SJCRH30 (cell line): ENCODE data around the gene RESF1. TPM values are rescaled to one million over a fixed set of nuclear protein-coding genes. Genes with fewer than 3 reads are reported as not detected.

Source experiments
- DNase-seq, 2 experiments: peaks; one replicate each; pipeline ENCODE4 v3.0.0-alpha.2; 2015 to 2020
- H3K27ac ChIP-seq: fragments of 250-450 bp; sonication (Bioruptor Pico); 2 replicates; pipeline ENCODE4 v1.5.1; 2020; ENCODE audit warnings: mild to moderate bottlenecking, moderate library complexity
- H3K27me3 ChIP-seq: fragments of 250-450 bp; sonication (Bioruptor Pico); 2 replicates; pipeline ENCODE4 v1.5.1; 2020; ENCODE audit warnings: mild to moderate bottlenecking, moderate library complexity
- H3K36me3 ChIP-seq: fragments of 250-450 bp; sonication (Bioruptor Pico); 2 replicates; pipeline ENCODE4 v1.5.1; 2020; ENCODE audit warnings: mild to moderate bottlenecking, moderate library complexity
- H3K4me1 ChIP-seq: fragments of 250-450 bp; sonication (Bioruptor Pico); 2 replicates; pipeline ENCODE4 v1.5.1; 2020; ENCODE audit warnings: mild to moderate bottlenecking, moderate library complexity
- H3K4me3 ChIP-seq: fragments of 250-450 bp; sonication (Bioruptor Pico); 2 replicates; pipeline ENCODE4 v1.5.1; 2020; ENCODE audit warnings: mild to moderate bottlenecking, moderate library complexity
- H3K9me3 ChIP-seq: fragments of 250-450 bp; sonication (Bioruptor Pico); replicated peaks from 2 replicates; pipeline ENCODE4 v1.5.1; 2020; ENCODE audit warnings: mild to moderate bottlenecking, moderate library complexity
- total RNA-seq: library from RNA; depleted of rRNA; stranded (reverse); fragments of >200 nt; shearing (Covaris generic); gene quantifications from 2 replicates; pipeline ENCODE4 v1.2.3, GENCODE V29; 2014

RESF1 gene
- total RNA-seq, 1 experiment from 2014 or later: 38.3 TPM

DNA sequence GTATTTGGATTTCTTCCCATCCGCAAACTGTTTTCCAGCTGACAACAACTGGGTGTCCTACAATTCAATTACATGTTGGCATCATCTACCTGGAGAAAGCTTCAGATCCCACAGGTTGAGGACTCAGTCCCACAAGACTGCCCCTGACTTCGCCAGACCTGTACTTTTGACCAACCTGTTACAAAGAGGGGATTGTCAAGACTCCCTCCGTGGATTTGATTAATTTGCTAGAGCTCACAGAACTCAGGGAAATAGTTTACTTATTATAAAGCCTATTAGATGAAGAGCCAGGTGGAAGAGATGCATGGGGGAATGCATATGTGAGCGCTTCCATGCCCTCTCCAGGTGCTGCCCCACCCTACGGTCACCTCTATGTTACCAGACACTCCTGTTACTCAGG, 14.6 kb downstream of the RESF1 start:
- no peaks in the 10 kb centered on the region for H3K27me3 ChIP-seq
- peaks cover 3% of the 10 kb centered on the region; the same call in 1 of the 2 replicates for H3K9me3 ChIP-seq
- H3K4me3 ChIP-seq: no peak overlapping the region
- H3K36me3 ChIP-seq: peaks cover 33% of the 10 kb centered on the region
- H3K27ac ChIP-seq: no peak overlapping the region
- DNase-seq: no peak
- no peaks in the 10 kb centered on the region for H3K4me1 ChIP-seq

- Histone ChIP-seq H3K36me3 (peaks cover 32% of the 10 kb centered on the region), H3K9me3 (peaks cover 3% of the 10 kb centered on the region; the same call in 1 of the 2 replicates)
These were observed 15.5 kb downstream of the RESF1 start for GRCh38 chr12:31974673-31975072.

GRCh38 chr12:31984806-31985591, 25.8 kb downstream of the RESF1 start:
- no peaks in the 10 kb centered on the region for H3K4me1 ChIP-seq
- H3K36me3 ChIP-seq: peaks cover 35% of the 10 kb centered on the region
- no peaks in the 10 kb centered on the region for H3K9me3 ChIP-seq
- H3K4me3 ChIP-seq: no peak overlapping the region
- no peak overlapping the region for H3K27ac ChIP-seq
- no peaks in the 10 kb centered on the region for H3K27me3 ChIP-seq
- no peak for DNase-seq

More at GRCh38 chr12:31974673-31975072, 15.5 kb downstream of the RESF1 start:
- no peaks in the 10 kb centered on the region for H3K4me1 ChIP-seq
- no peak overlapping the region for H3K27ac ChIP-seq
- H3K27me3 ChIP-seq: no peaks in the 10 kb centered on the region
- no peak for DNase-seq
- H3K4me3 ChIP-seq: no peak overlapping the region

GRCh38 chr12:31985832-31986231, 26.6 kb downstream of the RESF1 start:
- DNase-seq: no peak
- no peak overlapping the region for H3K4me3 ChIP-seq
- H3K36me3 ChIP-seq: peaks cover 28% of the 10 kb centered on the region
- no peaks in the 10 kb centered on the region for H3K27me3 ChIP-seq
- no peaks in the 10 kb centered on the region for H3K4me1 ChIP-seq
- H3K27ac ChIP-seq: no peak overlapping the region
- no peaks in the 10 kb centered on the region for H3K9me3 ChIP-seq

DNA sequence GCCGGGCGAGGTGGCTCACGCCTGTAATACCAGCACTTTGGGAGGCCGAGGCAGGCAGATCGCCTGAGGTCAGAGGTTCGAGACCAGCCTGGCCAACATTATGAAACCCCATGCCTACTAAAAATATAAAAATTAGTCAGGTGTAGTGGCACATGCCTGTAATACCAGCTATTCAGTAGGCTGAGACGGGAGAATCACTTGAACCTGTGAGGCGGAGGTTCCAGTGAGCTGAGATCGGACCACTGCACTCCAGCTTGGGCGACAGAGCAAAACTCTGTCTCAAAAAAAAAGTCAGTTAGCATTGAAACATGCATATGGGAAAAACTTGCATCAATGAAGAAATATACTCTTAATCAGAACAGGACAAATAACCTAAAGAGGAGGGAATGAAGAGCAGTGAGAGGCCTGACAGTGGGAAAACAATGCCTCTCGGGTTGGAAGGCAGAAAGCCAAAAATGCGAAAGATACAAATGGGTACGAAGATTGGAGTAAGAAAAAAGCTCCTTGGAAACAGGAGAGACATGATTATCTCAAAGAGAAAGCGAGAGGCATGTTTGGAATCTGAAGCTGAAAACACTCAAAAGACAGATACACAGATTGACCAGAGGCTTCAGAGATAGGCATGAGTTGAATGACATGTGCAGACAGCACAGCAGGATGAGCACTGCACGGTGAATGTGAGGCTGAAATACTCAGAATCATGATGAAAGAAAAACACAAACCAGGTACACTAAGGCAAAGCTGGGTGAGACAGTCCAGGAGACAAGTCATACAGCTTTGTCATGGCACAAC, 30.6 kb downstream of the RESF1 start:
- DNase-seq: no peak
- Histone ChIP-seq H3K4me1 (no peaks in the 10 kb centered on the region), H3K9me3 (no peaks in the 10 kb centered on the region), H3K4me3 (no peak overlapping the region), H3K36me3 (peaks cover 2% of the 10 kb centered on the region; the same call in 1 of the 2 replicates), H3K27me3 (no peaks in the 10 kb centered on the region), H3K27ac (no peak overlapping the region)

DNA sequence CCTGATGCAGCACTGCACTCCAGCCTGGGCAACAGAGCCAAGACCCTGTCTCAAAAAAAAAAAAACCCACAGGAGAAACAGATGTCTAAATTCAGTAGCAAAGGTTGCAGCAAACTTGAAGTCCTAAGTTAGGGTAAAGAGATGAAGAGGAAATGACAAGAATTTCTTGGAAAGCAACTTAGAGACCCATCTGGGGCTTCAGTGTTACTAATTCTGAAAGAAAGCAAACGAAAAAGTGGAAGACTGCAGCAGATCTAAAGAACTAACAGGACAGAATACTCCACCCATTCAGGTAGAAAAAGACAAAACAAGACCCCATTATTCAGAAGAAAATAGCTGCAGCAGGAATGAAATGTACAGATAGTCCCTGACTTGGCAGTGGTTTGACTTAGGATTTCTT, 31.9 kb downstream of the RESF1 start:
- Histone ChIP-seq H3K27ac (no peak overlapping the region), H3K4me1 (no peaks in the 10 kb centered on the region), H3K4me3 (no peak overlapping the region), H3K36me3 (peaks cover 2% of the 10 kb centered on the region; the same call in 1 of the 2 replicates), H3K27me3 (no peaks in the 10 kb centered on the region), H3K9me3 (no peaks in the 10 kb centered on the region)
- no peak for DNase-seq

GRCh38 chr12:31991815-31992214, 32.6 kb downstream of the RESF1 start:
- H3K9me3 ChIP-seq: no peaks in the 10 kb centered on the region
- H3K4me3 ChIP-seq: no peak overlapping the region
- no peak for DNase-seq
- no peaks in the 10 kb centered on the region for H3K27me3 ChIP-seq
- H3K4me1 ChIP-seq: no peaks in the 10 kb centered on the region
- no peak overlapping the region for H3K27ac ChIP-seq
- H3K36me3 ChIP-seq: peaks cover 2% of the 10 kb centered on the region; the same call in 1 of the 2 replicates

DNA sequence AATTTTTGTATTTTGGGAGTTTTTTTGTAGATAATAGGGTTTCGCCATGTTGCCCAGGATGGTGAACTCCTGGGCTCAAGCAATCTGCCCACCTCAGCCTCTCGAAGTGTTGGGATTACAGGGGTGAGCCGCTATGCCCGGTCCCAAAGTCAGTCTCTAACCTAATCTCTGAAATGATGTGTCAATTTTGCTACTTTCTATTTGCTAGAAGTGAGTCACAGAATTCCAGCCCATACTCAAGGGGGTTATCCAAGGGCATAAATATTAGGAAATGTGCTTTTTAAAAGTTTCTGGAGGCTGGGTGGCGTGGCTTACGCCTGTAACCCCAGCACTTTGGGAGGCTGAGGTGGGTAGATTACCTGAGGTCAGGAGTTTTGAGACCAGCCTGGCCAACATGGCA, 40.5 kb downstream of the RESF1 start:
- DNase-seq: no peak
- Histone ChIP-seq H3K36me3 (peaks cover 16% of the 10 kb centered on the region), H3K27ac (no peak overlapping the region)

GRCh38 chr12:32000373-32001005, 41.3 kb downstream of the RESF1 start:
- H3K27me3 ChIP-seq: no peaks in the 10 kb centered on the region
- H3K9me3 ChIP-seq: no peaks in the 10 kb centered on the region
- H3K27ac ChIP-seq: no peak overlapping the region
- peaks cover 16% of the 10 kb centered on the region for H3K36me3 ChIP-seq
- no peak overlapping the region for H3K4me3 ChIP-seq
- DNase-seq: no peak
- no peaks in the 10 kb centered on the region for H3K4me1 ChIP-seq

More for the DNA sequence above, 40.5 kb downstream of the RESF1 start:
- Histone ChIP-seq H3K4me1 (no peaks in the 10 kb centered on the region), H3K9me3 (no peaks in the 10 kb centered on the region), H3K27me3 (no peaks in the 10 kb centered on the region), H3K4me3 (no peak overlapping the region)

DNA sequence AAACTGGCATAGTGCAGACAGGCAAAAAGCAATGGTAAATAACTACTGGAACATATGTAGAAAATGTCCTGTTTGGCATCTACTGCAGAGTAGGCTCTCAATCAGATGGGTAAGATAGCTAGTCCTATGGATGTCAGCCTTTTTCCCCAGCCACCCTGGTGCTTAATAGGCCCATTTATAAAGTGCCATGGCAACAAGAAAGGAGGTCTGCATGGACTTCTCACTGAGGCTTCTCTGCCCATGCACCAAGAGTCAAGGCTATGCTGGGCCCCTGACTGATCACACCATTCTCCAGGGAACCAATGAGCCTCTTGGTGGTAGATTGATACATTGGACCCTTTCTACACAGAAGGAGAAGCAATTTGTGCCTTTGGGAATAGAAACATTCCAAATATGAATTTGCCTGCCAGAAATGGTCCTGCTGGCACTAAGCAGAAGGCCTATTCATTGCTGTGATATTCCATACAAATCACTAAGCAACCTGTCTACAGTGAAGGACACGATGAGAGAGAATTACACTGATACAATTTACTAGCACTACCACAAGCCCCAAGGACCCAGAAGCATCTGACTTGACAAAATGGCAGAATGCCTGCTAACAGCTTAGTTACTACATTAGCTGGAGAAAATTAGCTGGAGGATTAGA, 43.8 kb downstream of the RESF1 start:
- Histone ChIP-seq H3K36me3 (peaks cover 4% of the 10 kb centered on the region), H3K4me3 (no peak overlapping the region), H3K27me3 (no peaks in the 10 kb centered on the region), H3K4me1 (no peaks in the 10 kb centered on the region), H3K9me3 (no peaks in the 10 kb centered on the region), H3K27ac (no peak overlapping the region)
- no peak for DNase-seq

DNA sequence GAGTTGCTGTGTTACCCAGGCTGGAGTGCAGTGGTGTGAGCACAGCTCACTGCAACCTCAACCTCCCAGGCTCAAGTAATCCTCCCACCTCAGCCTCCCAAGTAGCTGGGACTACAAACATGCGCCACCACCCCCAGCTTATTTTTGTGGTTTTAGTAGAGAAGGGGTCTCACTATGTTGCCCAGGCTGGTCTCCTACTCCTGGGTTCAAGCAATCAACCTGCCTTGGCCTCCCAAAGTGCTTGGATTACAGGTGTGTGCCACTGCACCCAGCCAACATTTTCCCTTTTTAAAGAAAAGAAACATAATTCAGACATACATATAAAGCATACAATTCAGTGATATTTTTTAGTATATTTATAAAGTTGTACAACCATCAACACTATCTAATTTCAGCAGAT, 44.4 kb downstream of the RESF1 start:
- Histone ChIP-seq H3K27ac (no peak overlapping the region), H3K27me3 (no peaks in the 10 kb centered on the region), H3K4me1 (no peaks in the 10 kb centered on the region), H3K4me3 (no peak overlapping the region), H3K36me3 (no peaks in the 10 kb centered on the region; the same call in 1 of the 2 replicates), H3K9me3 (no peaks in the 10 kb centered on the region)
- no peak for DNase-seq

- Histone ChIP-seq H3K9me3 (no peaks in the 10 kb centered on the region), H3K27ac (no peak overlapping the region), H3K4me3 (no peak overlapping the region), H3K4me1 (no peaks in the 10 kb centered on the region), H3K36me3 (no peaks in the 10 kb centered on the region), H3K27me3 (no peaks in the 10 kb centered on the region)
- no peak for DNase-seq
These were observed 46.4 kb downstream of the RESF1 start for GRCh38 chr12:32005496-32006125.
